H9 (cell line): ENCODE data around the gene ELMOD1. TPM values are rescaled to one million over a fixed set of nuclear protein-coding genes. Genes with fewer than 3 reads are reported as not detected.

Experiments
- DNase-seq: peaks from one replicate; pipeline ENCODE4 v3.0.0-alpha.2; 2017
- H2AFZ ChIP-seq: one replicate; pipeline ENCODE4 v1.6.1; 2013; ENCODE audit warnings: mild to moderate bottlenecking, low read length, control low read depth, moderate library complexity
- H2AK5ac ChIP-seq: 2 replicates; pipeline ENCODE4 v1.6.1; 2013; ENCODE audit warnings: low read length, control low read depth, mixed read lengths; ENCODE audit not compliant: insufficient read length
- H2BK120ac ChIP-seq: one replicate; pipeline ENCODE4 v1.6.1; 2013; ENCODE audit warnings: low read depth, mild to moderate bottlenecking, low read length, control low read depth, inconsistent platforms; ENCODE audit not compliant: poor library complexity, severe bottlenecking
- H2BK12ac ChIP-seq: 2 replicates; pipeline ENCODE4 v1.6.1; 2013; ENCODE audit warnings: low read length, control low read depth, mixed read lengths, low read depth; ENCODE audit not compliant: insufficient read length
- H2BK15ac ChIP-seq: 2 replicates; pipeline ENCODE4 v1.6.1; 2013; ENCODE audit warnings: low read depth, low read length, control low read depth
- H2BK20ac ChIP-seq: one replicate; pipeline ENCODE4 v1.6.1; 2013; ENCODE audit warnings: low read depth, mild to moderate bottlenecking, low read length, control low read depth, inconsistent platforms; ENCODE audit not compliant: poor library complexity, severe bottlenecking
- H2BK5ac ChIP-seq: 2 replicates; pipeline ENCODE4 v1.6.1; 2013; ENCODE audit warnings: low read length, control low read depth, mixed read lengths; ENCODE audit not compliant: insufficient read length
- H3K14ac ChIP-seq: 2 replicates; pipeline ENCODE4 v1.6.1; 2013; ENCODE audit warnings: low read length, control low read depth; ENCODE audit not compliant: insufficient read depth
- H3K18ac ChIP-seq: 2 replicates; pipeline ENCODE4 v1.6.1; 2013; ENCODE audit warnings: low read depth, mild to moderate bottlenecking, mixed read lengths, low read length, control low read depth; ENCODE audit not compliant: insufficient read length
- H3K23ac ChIP-seq: 2 replicates; pipeline ENCODE4 v1.6.1; 2013; ENCODE audit warnings: low read length, control low read depth, mixed read lengths, low read depth; ENCODE audit not compliant: insufficient read length
- H3K23me2 ChIP-seq: 2 replicates; pipeline ENCODE4 v1.6.1; 2013; ENCODE audit warnings: low read depth, mild to moderate bottlenecking, mixed read lengths, low read length, control low read depth; ENCODE audit not compliant: insufficient read length, poor library complexity, severe bottlenecking
- H3K27ac ChIP-seq: 2 replicates; pipeline ENCODE4 v1.5.1; 2013; ENCODE audit warnings: low read length, control low read depth, mixed read lengths, low read depth; ENCODE audit not compliant: insufficient read length
- H3K27me3 ChIP-seq: 2 replicates; pipeline ENCODE4 v1.6.1; 2013; ENCODE audit warnings: low read length, control low read depth, inconsistent platforms; ENCODE audit not compliant: insufficient read depth
- H3K4ac ChIP-seq: 2 replicates; pipeline ENCODE4 v1.6.1; 2013; ENCODE audit warnings: low read depth, mild to moderate bottlenecking, control low read depth, inconsistent platforms, low read length, moderate library complexity
- H3K4me1 ChIP-seq: 2 replicates; pipeline ENCODE4 v1.6.1; 2013; ENCODE audit warnings: low read length, control low read depth, inconsistent platforms; ENCODE audit not compliant: insufficient read depth
- H3K4me2 ChIP-seq: 2 replicates; pipeline ENCODE4 v1.6.1; 2013; ENCODE audit warnings: low read length, control low read depth, mixed read lengths; ENCODE audit not compliant: insufficient read length, insufficient read depth
- H3K56ac ChIP-seq: 2 replicates; pipeline ENCODE4 v1.6.1; 2013; ENCODE audit warnings: low read depth, mild to moderate bottlenecking, mixed read lengths, low read length, control low read depth; ENCODE audit not compliant: insufficient read length
- H3K79me1 ChIP-seq: 2 replicates; pipeline ENCODE4 v1.6.1; 2013; ENCODE audit warnings: low read depth, mild to moderate bottlenecking, moderate library complexity, low read length, control low read depth, inconsistent platforms; ENCODE audit not compliant: insufficient read depth, poor library complexity, severe bottlenecking
- H3K79me2 ChIP-seq: 2 replicates; pipeline ENCODE4 v1.6.1; 2013; ENCODE audit warnings: low read length, control low read depth, inconsistent platforms; ENCODE audit not compliant: insufficient read depth
- H3K9ac ChIP-seq: 2 replicates; pipeline ENCODE4 v1.6.1; 2013; ENCODE audit warnings: low read length, control low read depth, mixed read lengths; ENCODE audit not compliant: insufficient read length; ENCODE audit errors: extremely low read depth
- H3K9me3 ChIP-seq: one replicate; pipeline ENCODE4 v1.6.1; 2013; ENCODE audit warnings: low read depth, low read length, inconsistent platforms; ENCODE audit not compliant: control insufficient read depth
- H3T11ph ChIP-seq: one replicate; pipeline ENCODE4 v1.6.1; 2013; ENCODE audit warnings: mild to moderate bottlenecking, low read length, control low read depth, inconsistent platforms
- H4K20me1 ChIP-seq: one replicate; pipeline ENCODE4 v1.6.1; 2013; ENCODE audit not compliant: control insufficient read depth, insufficient read length, insufficient read depth
- H4K5ac ChIP-seq: 2 replicates; pipeline ENCODE4 v1.6.1; 2013; ENCODE audit warnings: low read depth, mild to moderate bottlenecking, mixed read lengths, low read length, control low read depth; ENCODE audit not compliant: insufficient read length
- H4K8ac ChIP-seq: replicated peaks from 2 replicates; pipeline ENCODE4 v1.6.1; 2013; ENCODE audit warnings: low read length, control low read depth, mixed read lengths, low read depth; ENCODE audit not compliant: insufficient read length
- H4K91ac ChIP-seq: 2 replicates; pipeline ENCODE4 v1.6.1; 2013; ENCODE audit warnings: low read depth, mild to moderate bottlenecking, moderate library complexity, mixed read lengths, low read length, control low read depth; ENCODE audit not compliant: insufficient read length
- H3K27ac Mint-ChIP-seq, 3 experiments: 2 replicates in 2 of 3; 3 replicates in 1 of 3; pipeline ENCODE4 v1.8.0; 2020 to 2021; ENCODE audit warnings: mixed read lengths in 3 of 3, mild to moderate bottlenecking in 1 of 3, moderate library complexity in 1 of 3
- H3K27me3 Mint-ChIP-seq: 2 replicates; pipeline ENCODE4 v1.8.0; 2021; ENCODE audit warnings: low read depth, mild to moderate bottlenecking, moderate library complexity, mixed read lengths
- H3K36me3 Mint-ChIP-seq, 3 experiments: 2 replicates in 2 of 3; 3 replicates in 1 of 3; pipeline ENCODE4 v1.8.0; 2020 to 2021; ENCODE audit warnings: low read depth in 3 of 3, mixed read lengths in 3 of 3; ENCODE audit not compliant: insufficient read depth in 1 of 3
- H3K4me1 Mint-ChIP-seq, 2 experiments: 2 replicates each; pipeline ENCODE4 v1.8.0; 2020; ENCODE audit warnings: mixed read lengths in 2 of 2
- H3K4me3 Mint-ChIP-seq, 2 experiments: 2 replicates in 1 of 2; 3 replicates in 1 of 2; pipeline ENCODE4 v1.8.0; 2020 to 2021; ENCODE audit warnings: mild to moderate bottlenecking in 2 of 2, mixed read lengths in 2 of 2, moderate library complexity in 1 of 2
- H3K9me3 Mint-ChIP-seq, 2 experiments: 2 replicates in 1 of 2; 3 replicates in 1 of 2; pipeline ENCODE4 v1.8.0; 2020; ENCODE audit warnings: mild to moderate bottlenecking in 2 of 2, mixed read lengths in 2 of 2, moderate library complexity in 1 of 2
- CTCF ChIP-seq: fragments of 200-600 bp; sonication (generic); conservative IDR thresholded peaks from 3 replicates; pipeline ENCODE4 v1.8.0; 2021; ENCODE audit warnings: antibody characterized with exemption, mild to moderate bottlenecking
- WGBS: extraction: QIAGEN DNeasy Blood & Tissue Kit; methylation state at CpG from one replicate; pipeline ENCODE4 v1.1.7; 2013; ENCODE audit warnings: missing lambda C conversion rate, low lambda C conversion rate, mixed read lengths; ENCODE audit not compliant: insufficient read length; ENCODE audit errors: extremely low coverage; 5-methylcytosine and 5-hydroxymethylcytosine counted together
- total RNA-seq: library from RNA; stranded (reverse); gene quantifications from 2 replicates; pipeline ENCODE4 v1.2.1, GENCODE V29; 2021

The ELMOD1 gene
- total RNA-seq, 1 experiment from 2014 or later = 0.61 TPM

DNA sequence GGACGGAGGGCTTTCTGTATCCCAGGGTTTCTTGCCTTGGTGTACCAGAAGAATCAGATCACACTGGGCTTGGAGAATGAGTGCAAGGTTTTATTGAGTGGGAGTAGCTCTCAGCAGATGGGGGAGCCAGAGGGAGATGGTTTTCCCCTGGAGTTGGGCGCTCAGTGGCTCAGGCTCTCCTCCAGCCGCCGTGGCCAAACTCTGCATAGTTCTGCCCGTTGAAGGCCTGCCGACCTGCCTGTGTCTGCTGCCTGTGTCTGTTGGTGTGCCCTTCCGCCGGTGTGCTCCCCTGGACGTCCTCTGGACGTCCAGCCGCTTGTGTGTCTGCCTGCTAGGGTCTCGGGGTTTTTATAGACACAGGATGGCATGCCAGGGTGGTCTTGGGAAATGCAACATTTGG is 20.9 kb upstream of the ELMOD1 start:
- Histone ChIP-seq H3K18ac (no peak overlapping the region), H3K4ac (no peak overlapping the region), H3K23me2 (peaks cover 4% of the 10 kb centered on the region), H2BK120ac (no peak overlapping the region), H2BK12ac (no peak overlapping the region), H4K20me1 (no peaks in the 10 kb centered on the region), H2BK5ac (no peak overlapping the region), H2AK5ac (no peak overlapping the region), H3K56ac (no peak overlapping the region), H3K4me2 (no peak overlapping the region), H3K9me3 (no peaks in the 10 kb centered on the region), H3K27ac (no peak overlapping the region), H4K91ac (no peak overlapping the region), H3K79me1 (no peaks in the 10 kb centered on the region), H3K9ac (no peak overlapping the region), H2BK15ac (no peak overlapping the region), H3K79me2 (no peaks in the 10 kb centered on the region), H4K5ac (no peak overlapping the region), H3K4me1 (peaks cover 2% of the 10 kb centered on the region; the same call in 1 of the 2 replicates), H3K14ac (no peak overlapping the region), H2AFZ (no peak overlapping the region), H3K23ac (no peak overlapping the region), H3K27me3 (no peaks in the 10 kb centered on the region), H2BK20ac (no peak overlapping the region), H4K8ac (no peak overlapping the region), H3T11ph (no peak overlapping the region)
- H3K36me3 Mint-ChIP-seq = no peaks in the 10 kb centered on the region
- H3K27ac Mint-ChIP-seq = no peak overlapping the region
- WGBS = no CpG with 5 or more reads among the region's 12 CpGs
- H3K4me1 Mint-ChIP-seq = peaks cover 18 to 21% of the 10 kb centered on the region in 2 experiments
- no peaks in the 10 kb centered on the region; the same call in 1 of the 2 replicates for H3K27me3 Mint-ChIP-seq
- H3K4me3 Mint-ChIP-seq = no peak overlapping the region
- no peak for TF ChIP-seq CTCF
- H3K9me3 Mint-ChIP-seq = no peaks in the 10 kb centered on the region
- DNase-seq = no peak
